SU-DHL-6 (cell line): Measurements from ENCODE around the gene PAM16.

Experiments used
- CTCF ChIP-seq: fragments of 200-600 bp; sonication (generic); IDR thresholded peaks from one replicate; pipeline ENCODE4 v1.5.1; 2017; ENCODE audit warnings: antibody characterized with exemption, mild to moderate bottlenecking, low read length, moderate library complexity; ENCODE audit not compliant: insufficient read depth, poor library complexity, severe bottlenecking
- EZH2phosphoT487 ChIP-seq: fragments of 200-600 bp; sonication (generic), shearing (Covaris generic); conservative IDR thresholded peaks from 2 replicates; pipeline ENCODE4 v1.6.1; 2018; ENCODE audit warnings: mild to moderate bottlenecking, antibody characterized with exemption, low read length, moderate library complexity, mixed read lengths

- TF ChIP-seq CTCF (no peak), EZH2phosphoT487 (no peak)
These were observed 5.9 kb downstream of the PAM16 start for GRCh38 chr16:4344983-4345835.
